Chondrocyte (in vitro differentiated cells): ENCODE results near the gene ZDHHC11. TPM values are rescaled to one million over a fixed set of nuclear protein-coding genes. Genes with fewer than 3 reads are reported as not detected.

ENCODE experiments used
- DNase-seq: peaks from one replicate; pipeline ENCODE4 v3.0.0; 2021; ENCODE audit warnings: mixed read lengths, low spot score
- H3K27ac Mint-ChIP-seq: one replicate; pipeline ENCODE4 v1.8.0; 2021; ENCODE audit warnings: mild to moderate bottlenecking, moderate library complexity, mixed read lengths; ENCODE audit not compliant: unreplicated experiment
- H3K27me3 Mint-ChIP-seq: 2 replicates; pipeline ENCODE4 v1.8.0; 2021; ENCODE audit warnings: low read depth, mixed read lengths
- H3K36me3 Mint-ChIP-seq: 2 replicates; pipeline ENCODE4 v1.8.0; 2021; ENCODE audit warnings: low read depth, mixed read lengths
- H3K4me1 Mint-ChIP-seq: 2 replicates; pipeline ENCODE4 v1.8.0; 2021; ENCODE audit warnings: low read depth, mild to moderate bottlenecking, mixed read lengths
- H3K4me3 Mint-ChIP-seq: one replicate; pipeline ENCODE4 v1.8.0; 2021; ENCODE audit warnings: mild to moderate bottlenecking, moderate library complexity, mixed read lengths; ENCODE audit not compliant: unreplicated experiment
- H3K9me3 Mint-ChIP-seq: 2 replicates; pipeline ENCODE4 v1.8.0; 2021; ENCODE audit warnings: low read depth, mixed read lengths
- total RNA-seq: library from RNA; stranded (reverse); gene quantifications from 3 replicates; pipeline ENCODE4 v1.2.1, GENCODE V29; 2021
- TF ChIP-seq, protein P1 (sequence below): fragments of 200-600 bp; sonication (generic); IDR thresholded peaks from 2 replicates; pipeline ENCODE4 v1.5.0; 2021; ENCODE audit warnings: antibody characterized with exemption, mild to moderate bottlenecking, moderate library complexity

Gene ZDHHC11
- total RNA-seq, 1 donor from 2014 or later, result 1.9 TPM

- H3K27me3 Mint-ChIP-seq, result no peaks in the 10 kb centered on the region
- no peak overlapping the region for H3K4me3 Mint-ChIP-seq
- no peak overlapping the region for H3K27ac Mint-ChIP-seq
- H3K4me1 Mint-ChIP-seq, result no peaks in the 10 kb centered on the region
- no peak for DNase-seq
- H3K36me3 Mint-ChIP-seq, result peaks cover 15% of the 10 kb centered on the region
- H3K9me3 Mint-ChIP-seq, result no peaks in the 10 kb centered on the region
- TF ChIP-seq, protein P1, sequence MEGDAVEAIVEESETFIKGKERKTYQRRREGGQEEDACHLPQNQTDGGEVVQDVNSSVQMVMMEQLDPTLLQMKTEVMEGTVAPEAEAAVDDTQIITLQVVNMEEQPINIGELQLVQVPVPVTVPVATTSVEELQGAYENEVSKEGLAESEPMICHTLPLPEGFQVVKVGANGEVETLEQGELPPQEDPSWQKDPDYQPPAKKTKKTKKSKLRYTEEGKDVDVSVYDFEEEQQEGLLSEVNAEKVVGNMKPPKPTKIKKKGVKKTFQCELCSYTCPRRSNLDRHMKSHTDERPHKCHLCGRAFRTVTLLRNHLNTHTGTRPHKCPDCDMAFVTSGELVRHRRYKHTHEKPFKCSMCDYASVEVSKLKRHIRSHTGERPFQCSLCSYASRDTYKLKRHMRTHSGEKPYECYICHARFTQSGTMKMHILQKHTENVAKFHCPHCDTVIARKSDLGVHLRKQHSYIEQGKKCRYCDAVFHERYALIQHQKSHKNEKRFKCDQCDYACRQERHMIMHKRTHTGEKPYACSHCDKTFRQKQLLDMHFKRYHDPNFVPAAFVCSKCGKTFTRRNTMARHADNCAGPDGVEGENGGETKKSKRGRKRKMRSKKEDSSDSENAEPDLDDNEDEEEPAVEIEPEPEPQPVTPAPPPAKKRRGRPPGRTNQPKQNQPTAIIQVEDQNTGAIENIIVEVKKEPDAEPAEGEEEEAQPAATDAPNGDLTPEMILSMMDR, result no peak
Observed at GRCh38 chr5:861442-862366, 10.9 kb upstream of the ZDHHC11 start.

- Mint-ChIP-seq H3K36me3 (peaks cover 9% of the 10 kb centered on the region), H3K4me1 (no peaks in the 10 kb centered on the region), H3K4me3 (no peak overlapping the region), H3K9me3 (no peaks in the 10 kb centered on the region), H3K27me3 (no peaks in the 10 kb centered on the region), H3K27ac (no peak overlapping the region)
- no peak for DNase-seq
- TF ChIP-seq, protein P1, result no peak
Observed at GRCh38 chr5:860506-861150, 9.8 kb upstream of the ZDHHC11 start.

GRCh38 chr5:859798-860296, 9.1 kb upstream of the ZDHHC11 start:
- Mint-ChIP-seq H3K27ac (no peak overlapping the region), H3K9me3 (no peaks in the 10 kb centered on the region), H3K4me3 (no peak overlapping the region), H3K27me3 (no peaks in the 10 kb centered on the region), H3K36me3 (peaks cover 9% of the 10 kb centered on the region), H3K4me1 (no peaks in the 10 kb centered on the region)
- DNase-seq, result no peak
- TF ChIP-seq, protein P1, result no peak

DNA sequence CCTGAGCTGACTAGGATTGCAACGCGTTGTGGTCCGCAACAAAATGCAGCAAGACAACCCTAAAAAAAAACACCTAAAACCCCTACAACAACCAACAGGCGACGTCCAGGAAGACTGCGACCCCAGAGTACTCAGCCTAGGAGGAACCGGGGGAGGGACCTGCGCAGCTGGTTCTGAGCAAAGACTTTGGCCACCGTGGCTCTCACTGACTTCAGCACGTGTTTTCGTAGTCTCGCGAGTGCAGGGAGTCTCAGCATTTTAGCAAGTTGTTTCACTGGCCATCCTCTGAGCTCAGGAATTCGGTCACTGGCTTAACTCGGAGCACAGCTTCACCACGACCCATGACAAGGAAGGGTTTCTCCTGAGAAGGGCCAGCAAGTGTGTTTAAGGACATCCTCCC, 8.6 kb upstream of the ZDHHC11 start:
- Mint-ChIP-seq H3K9me3 (no peaks in the 10 kb centered on the region), H3K27me3 (peaks cover 2% of the 10 kb centered on the region), H3K27ac (no peak overlapping the region), H3K4me1 (no peaks in the 10 kb centered on the region), H3K4me3 (no peak overlapping the region), H3K36me3 (peaks cover 9% of the 10 kb centered on the region)
- TF ChIP-seq, protein P1, result no peak
- peak; percentile 38 for DNase-seq

- peaks cover 4% of the 10 kb centered on the region for H3K27me3 Mint-ChIP-seq
- H3K36me3 Mint-ChIP-seq, result peaks cover 4% of the 10 kb centered on the region
- H3K27ac Mint-ChIP-seq, result no peak overlapping the region
- TF ChIP-seq, protein P1, result no peak
- no peaks in the 10 kb centered on the region for H3K9me3 Mint-ChIP-seq
- H3K4me3 Mint-ChIP-seq, result no peak overlapping the region
- no peaks in the 10 kb centered on the region for H3K4me1 Mint-ChIP-seq
- peak; percentile 27 for DNase-seq
Observed at GRCh38 chr5:858726-859125, 7.9 kb upstream of the ZDHHC11 start.
